ENCODE data around the gene CPE. TPM values are rescaled to one million over a fixed set of nuclear protein-coding genes. Genes with fewer than 3 reads are reported as not detected.

CPE gene
- total RNA-seq, 4 donors from 2014 or later = 23.6 to 31.3 (median 25.8) TPM

- Histone ChIP-seq H3K4me3 (no peak overlapping the region), H3K9me3 (no peaks in the 10 kb centered on the region), H3K4me1 (no peaks in the 10 kb centered on the region), H3K27ac (no peak overlapping the region), H3K36me3 (no peaks in the 10 kb centered on the region), H3K27me3 (no peaks in the 10 kb centered on the region)
- no peak for DNase-seq
- no peak for TF ChIP-seq CTCF (IDR thresholded peaks at IDR 0.05)
- no peak for TF ChIP-seq POLR2A (IDR thresholded peaks at IDR 0.05)
These were observed 163.1 kb downstream of the CPE start for GRCh38 chr4:165541851-165542459.

- no peaks in the 10 kb centered on the region for H3K4me1 ChIP-seq
- DNase-seq = no peak
- TF ChIP-seq CTCF (IDR thresholded peaks at IDR 0.05) (no peak), POLR2A (IDR thresholded peaks at IDR 0.05) (no peak)
These were observed 163.7 kb downstream of the CPE start for GRCh38 chr4:165542476-165542875.

More at GRCh38 chr4:165542476-165542875, 163.7 kb downstream of the CPE start:
- Histone ChIP-seq H3K4me3 (no peak overlapping the region), H3K36me3 (no peaks in the 10 kb centered on the region), H3K9me3 (no peaks in the 10 kb centered on the region), H3K27ac (no peak overlapping the region), H3K27me3 (no peaks in the 10 kb centered on the region)

Small RNAs within 50 kb of the gene (small RNA-seq; reads per million reads assigned to genes)
- gene MIR578 (0 to 0.12 reads per million in 2 donors), gene SCGB1D5P (0 reads per million in 2 donors)

Other genes starting within 250 kb of the CPE start
- gene KLHL2, start 171.4 kb upstream of the CPE start, total RNA-seq = 10 to 100 TPM in 2 of 4 donors, 1 to 10 TPM in 2; 6.1 to 26.4 (median 10.6) TPM
- 100 to 1,000 TPM in 3 of 4 donors, 10 to 100 TPM in 1; 10.7 to 148 (median 111) TPM for gene MSMO1, start 51.3 kb upstream of the CPE start, total RNA-seq